Myometrial cell (primary cell): ENCODE data around the gene UXT. TPM values are rescaled to one million over a fixed set of nuclear protein-coding genes. Genes with fewer than 3 reads are reported as not detected.

ENCODE experiments used
- total RNA-seq: library from RNA; depleted of rRNA; stranded (reverse); fragments of >200 nt; gene quantifications from 2 replicates; pipeline ENCODE4 v1.2.3, GENCODE V29; 2015

Gene UXT, protein sequence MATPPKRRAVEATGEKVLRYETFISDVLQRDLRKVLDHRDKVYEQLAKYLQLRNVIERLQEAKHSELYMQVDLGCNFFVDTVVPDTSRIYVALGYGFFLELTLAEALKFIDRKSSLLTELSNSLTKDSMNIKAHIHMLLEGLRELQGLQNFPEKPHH
- 117 and 127 TPM in 2 replicates for total RNA-seq

DNA sequence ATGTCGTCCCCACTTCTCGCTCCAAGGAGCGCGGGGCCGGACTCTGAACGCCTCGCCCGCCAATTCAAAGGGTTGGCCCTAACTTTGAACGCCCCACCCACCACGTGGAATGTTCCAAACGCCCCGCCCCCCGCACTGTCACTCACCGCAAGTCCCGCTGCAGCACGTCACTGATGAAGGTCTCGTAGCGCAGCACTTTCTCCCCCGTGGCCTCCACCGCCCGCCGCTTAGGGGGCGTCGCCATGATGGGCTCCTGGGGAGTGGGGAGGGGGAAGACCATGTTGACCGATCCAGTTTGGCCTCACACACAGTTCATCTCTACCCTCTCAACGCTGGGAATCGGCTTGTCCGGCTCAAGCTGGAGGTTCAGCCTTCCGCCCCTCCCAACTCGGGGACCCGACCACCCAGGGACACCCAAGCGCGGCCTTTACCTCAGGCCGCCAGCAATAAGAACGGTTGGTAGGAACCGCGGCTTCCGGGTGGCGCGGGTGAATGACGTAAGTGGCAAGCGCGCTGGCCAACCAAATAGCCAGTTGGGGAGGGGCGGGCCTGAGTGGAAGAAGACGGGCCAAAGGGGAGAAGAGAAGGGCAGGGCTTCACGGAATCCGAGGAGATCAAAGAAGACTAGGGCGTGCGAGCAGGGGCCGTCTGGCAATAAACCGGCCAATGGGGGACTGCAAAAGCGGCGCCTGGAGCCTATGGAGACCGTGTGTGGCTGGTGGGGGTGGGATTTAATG is at the start of gene UXT:
Gene UXT, minus strand, starts transcription at position 497 of the 737 bp plus-strand sequence. Its CDS starts 253 bp downstream, at position 244.

DNA sequence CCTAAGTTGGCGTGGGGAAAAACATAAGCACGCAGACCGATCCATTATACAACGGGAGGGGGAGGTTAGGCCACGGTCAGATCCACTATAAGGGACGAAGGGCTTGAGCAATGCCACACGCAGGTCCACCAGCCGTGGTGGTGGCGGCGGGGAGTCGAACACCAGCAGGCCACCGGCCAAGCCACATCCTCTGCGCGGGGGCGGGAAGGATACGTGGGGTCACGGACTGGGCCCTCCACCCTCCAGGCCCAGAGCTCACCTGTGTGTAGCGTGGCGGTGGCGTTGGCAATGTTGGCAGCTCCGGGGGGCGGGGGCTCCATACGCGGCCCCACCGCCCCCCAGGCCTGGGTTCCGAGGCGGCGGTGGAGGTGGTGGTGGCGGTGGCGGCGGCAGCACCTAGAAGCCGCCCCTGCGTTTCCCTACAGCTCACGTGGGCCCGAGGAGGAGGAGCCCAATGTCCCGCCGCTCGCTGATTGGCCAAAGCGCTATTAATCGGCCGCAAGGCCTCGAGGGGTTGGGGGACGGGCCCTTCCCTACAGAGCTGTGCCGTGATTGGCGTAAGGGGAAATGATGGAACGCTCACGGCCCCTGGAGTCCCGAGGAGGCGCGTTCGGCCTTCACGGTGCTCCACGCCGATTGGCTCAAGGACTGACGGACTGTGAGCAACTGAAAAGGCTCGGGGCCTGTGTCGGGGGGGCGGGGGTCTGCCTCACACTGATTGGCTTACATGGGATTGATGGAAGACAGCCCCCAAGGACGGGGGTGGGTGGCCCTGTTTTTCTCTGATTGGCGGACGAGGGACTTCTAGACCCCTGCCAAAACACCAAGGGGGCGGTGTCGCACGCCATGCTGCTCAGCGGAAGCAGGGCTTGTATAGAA is 8.6 kb downstream of the UXT start, which contains the start of gene ELK1:
Gene ELK1, minus strand, starts transcription at position 400 of the 879 bp plus-strand sequence. CDS start 9,122 bp downstream, outside the sequence.

DNA sequence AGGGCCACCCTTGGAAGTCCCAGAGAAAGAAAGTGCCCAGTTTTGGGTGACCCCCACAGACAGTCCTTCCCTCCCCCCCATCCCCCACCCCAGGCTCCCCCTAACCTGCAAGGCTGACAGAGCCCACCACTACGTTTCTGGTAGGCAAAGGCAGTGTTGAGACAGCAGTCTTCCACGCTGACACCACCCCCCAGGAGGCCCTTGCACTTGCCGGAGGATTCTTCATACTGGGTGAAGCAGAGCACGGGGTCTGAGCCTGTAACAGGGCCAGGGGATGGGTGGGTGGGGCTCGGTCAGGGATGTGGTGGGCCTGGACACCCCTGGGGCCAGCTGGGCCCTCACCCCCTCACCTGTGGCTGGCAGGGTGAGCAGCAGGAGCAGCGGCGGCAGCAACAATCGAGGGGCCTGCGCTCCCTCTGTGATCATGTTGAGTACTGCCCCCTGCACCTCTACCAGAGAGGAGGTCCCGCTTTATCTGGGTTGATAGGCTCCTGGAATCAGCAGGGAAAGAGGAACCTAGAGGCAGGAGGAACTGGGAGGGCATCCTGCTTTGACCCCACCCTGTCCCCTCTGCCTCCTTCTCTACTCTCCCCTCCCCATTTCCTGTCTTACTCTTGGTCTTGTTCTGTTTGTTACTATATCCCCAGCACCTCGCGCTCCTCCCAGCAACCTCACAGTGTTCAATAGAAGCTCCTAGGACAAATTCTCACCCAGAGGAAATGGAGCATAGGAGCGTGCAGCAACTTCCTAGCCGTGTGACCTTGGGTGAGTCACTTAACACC is 29.4 kb downstream of the UXT start, which contains the start of gene CFP:
Gene CFP, minus strand, starts transcription at position 512 of the 782 bp plus-strand sequence. Its CDS starts 86 bp downstream, at position 426.

DNA sequence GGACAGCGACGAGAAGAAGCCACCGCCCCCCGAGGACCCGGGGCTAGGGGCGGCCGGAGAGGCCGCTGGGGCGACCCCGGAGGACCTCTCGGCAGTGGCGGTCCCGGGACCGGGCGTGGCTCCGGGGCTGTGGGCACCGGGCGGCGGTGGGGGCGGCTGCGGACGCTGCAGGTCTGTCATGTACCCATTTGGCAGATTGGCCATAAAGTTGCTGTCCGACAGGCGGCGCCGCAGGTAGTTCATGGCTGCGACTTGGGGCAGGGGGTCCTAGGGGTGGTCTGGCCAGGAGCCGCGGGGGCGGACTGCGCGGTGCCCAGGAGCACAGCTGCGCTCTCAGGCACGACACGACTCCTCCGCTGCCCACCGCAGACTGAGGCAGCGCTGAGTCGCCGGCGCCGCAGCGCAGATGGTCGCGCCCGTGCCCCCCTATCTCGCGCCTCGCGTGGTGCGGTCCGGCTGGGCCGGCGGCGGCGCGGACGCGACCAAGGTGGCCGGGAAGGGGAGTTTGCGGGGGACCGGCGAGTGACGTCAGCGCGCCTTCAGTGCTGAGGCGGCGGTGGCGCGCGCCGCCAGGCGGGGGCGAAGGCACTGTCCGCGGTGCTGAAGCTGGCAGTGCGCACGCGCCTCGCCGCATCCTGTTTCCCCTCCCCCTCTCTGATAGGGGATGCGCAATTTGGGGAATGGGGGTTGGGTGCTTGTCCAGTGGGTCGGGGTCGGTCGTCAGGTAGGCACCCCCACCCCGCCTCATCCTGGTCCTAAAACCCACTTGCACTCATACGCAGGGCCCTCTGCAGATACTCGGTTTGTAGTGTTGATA is 39.3 kb downstream of the UXT start, which contains the start of gene SYN1:
Gene SYN1, minus strand, starts transcription at position 372 of the 817 bp plus-strand sequence. Its CDS starts 129 bp downstream, at position 243.

Other genes starting within 250 kb of the UXT start
- gene ZNF41, start 176.0 kb downstream of the UXT start, total RNA-seq = 2.9 and 5.1 TPM in 2 replicates
- gene ARAF, start 98.0 kb downstream of the UXT start, total RNA-seq = 34.4 and 38.6 TPM in 2 replicates
- gene TIMP1, start 76.7 kb downstream of the UXT start, total RNA-seq = 1,804 and 2,007 TPM in 2 replicates
- 0.18 and 0.29 TPM in 2 replicates for gene SYN1, start 39.3 kb downstream of the UXT start, total RNA-seq
- 0.53 TPM in 1 of 2 replicates, not detected in the other for gene CFP, start 29.2 kb downstream of the UXT start, total RNA-seq
- gene ELK1, start 8.6 kb downstream of the UXT start, total RNA-seq = 37.0 and 38.1 TPM in 2 replicates
- 1.2 and 2.5 TPM in 2 replicates for gene ZNF81, start 177.7 kb upstream of the UXT start, total RNA-seq